ENCODE data around the gene PSPC1.
"Not testable (repeated sequence)": the region's sequence is repeated elsewhere in the genome, so short reads cannot be mapped to it uniquely, and the experiment has no call there.

PSPC1 gene

GRCh38 chr13:19763618-19764017 lies 19.1 kb downstream of the PSPC1 start:
- no peak for DNase-seq

DNA sequence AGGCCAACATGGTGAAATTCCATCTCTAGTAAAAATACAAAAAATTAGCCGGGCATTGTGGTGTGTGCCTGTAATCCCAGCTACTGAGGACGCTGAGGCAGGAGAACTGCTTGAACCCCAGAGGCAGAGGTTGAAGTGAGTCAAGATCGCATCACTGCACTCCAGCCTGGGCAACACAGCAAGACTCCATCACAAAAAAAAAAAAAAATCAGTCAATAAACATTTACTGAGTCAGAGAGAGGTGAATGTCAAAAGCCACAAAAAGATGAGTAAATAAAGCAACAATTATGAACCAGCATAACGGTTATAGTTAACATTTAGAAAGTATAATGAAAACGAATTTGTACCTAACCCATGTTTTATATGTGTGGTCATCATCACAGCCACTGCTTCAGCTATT lies 23.1 kb downstream of the PSPC1 start:
- DNase-seq = no peak

- DNase-seq = no peak
These were observed 40.1 kb downstream of the PSPC1 start for GRCh38 chr13:19742643-19743042.

DNA sequence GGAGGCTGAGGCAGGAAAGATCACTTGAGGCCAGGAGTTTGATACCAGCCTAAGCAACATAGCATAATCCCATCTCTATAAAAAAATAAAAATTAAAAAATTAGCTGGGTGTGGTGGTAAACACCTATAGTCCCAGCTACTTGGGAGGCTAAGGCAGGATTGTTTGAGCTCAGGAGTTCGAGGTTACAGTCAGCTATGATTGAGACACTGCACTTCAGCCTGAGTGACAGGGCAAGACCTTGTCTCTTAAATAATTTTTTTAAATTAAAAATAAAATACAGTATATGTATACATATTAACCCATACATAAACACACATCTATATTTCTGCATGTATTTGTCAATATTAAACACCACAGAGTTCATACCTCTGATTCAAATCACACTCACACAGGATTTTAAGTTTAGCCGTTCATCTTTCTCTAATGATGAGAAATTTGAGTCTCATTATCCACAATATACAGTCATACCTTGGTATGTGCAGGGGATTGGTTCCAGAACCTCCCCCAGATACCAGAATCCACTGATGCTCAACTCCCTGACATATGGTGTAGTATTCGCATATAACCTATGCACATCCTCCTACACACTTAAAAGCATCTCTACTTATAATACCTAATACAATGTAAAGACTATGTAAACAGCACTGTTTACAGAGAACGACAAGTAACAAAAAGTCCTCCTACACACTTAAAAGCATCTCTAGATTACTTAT lies 44.7 kb downstream of the PSPC1 start:
- DNase-seq = no peak

GRCh38 chr13:19726611-19727010 lies 56.1 kb downstream of the PSPC1 start:
- DNase-seq = no peak

GRCh38 chr13:19725320-19725719 lies 57.4 kb downstream of the PSPC1 start:
- no peak for DNase-seq

- no peak for DNase-seq
These were observed 62.7 kb downstream of the PSPC1 start for GRCh38 chr13:19720039-19720438.

GRCh38 chr13:19713186-19713965 lies 69.4 kb downstream of the PSPC1 start:
- DNase-seq = no peak

- not testable (repeated sequence) for DNase-seq
These were observed 73.0 kb downstream of the PSPC1 start for GRCh38 chr13:19709782-19710181.

- DNase-seq = not testable (repeated sequence)
These were observed 73.7 kb downstream of the PSPC1 start for GRCh38 chr13:19709039-19709438.

DNA sequence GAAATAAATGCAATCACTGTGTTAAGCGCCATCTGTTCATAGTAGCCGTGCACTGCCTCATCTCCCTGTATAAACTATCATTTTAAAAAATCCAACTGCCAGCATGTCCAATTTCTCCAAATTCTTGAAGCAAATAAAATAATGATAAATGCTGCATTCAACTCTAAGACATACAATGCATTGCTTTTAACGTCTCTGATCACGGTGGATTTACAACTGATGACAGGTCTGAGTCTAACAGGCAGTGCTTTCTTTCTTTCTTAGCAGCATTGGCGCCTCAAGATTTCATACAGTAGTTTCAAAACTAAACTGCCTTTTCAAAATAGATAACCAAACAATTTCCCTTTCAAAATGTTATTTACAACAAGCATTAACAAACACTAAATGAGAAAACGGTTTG lies 78.5 kb downstream of the PSPC1 start:
- not testable (repeated sequence) for DNase-seq

DNA sequence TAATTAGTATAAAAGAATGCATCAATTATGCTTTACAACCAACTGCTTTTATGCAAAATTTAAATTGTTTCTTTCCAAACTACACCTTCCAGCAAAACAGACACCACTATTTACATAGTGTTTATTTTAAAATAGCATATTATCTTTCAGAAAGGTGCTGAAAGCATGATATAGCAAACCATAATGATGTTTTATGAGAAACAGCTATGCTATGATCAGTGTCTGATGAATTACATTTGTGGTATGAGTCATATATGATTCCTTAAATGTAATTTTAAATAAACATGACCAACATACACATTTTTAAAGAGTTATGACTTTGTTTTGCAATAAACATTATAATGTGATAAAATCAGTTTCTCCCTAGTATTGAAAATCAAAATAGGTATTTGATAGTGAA lies 81.1 kb downstream of the PSPC1 start:
- DNase-seq = not testable (repeated sequence)

DNA sequence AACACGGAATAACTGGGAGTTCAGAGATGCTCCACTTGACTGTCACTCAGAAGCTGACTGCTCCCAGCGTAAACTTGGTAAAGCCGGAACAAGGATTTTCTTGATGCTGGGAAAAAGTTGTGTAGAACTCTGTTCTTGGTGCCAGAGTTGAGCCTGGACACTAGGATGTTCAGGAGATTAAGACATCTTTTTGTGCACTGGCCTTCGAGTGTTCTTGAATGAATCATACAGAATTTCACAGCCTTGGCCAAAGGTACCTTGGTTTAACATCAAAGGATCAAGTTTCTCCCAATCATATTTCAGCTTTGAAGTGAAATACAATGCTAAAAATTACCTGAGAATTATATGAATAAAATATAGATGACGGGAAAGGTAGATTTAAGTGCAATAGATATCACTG lies 81.8 kb downstream of the PSPC1 start:
- not testable (repeated sequence) for DNase-seq

GRCh38 chr13:19695829-19696228 lies 86.9 kb downstream of the PSPC1 start:
- no peak for DNase-seq

- DNase-seq = no peak
These were observed 87.3 kb downstream of the PSPC1 start for GRCh38 chr13:19695428-19695827.

- DNase-seq = not testable (repeated sequence)
These were observed 91.3 kb downstream of the PSPC1 start for GRCh38 chr13:19691447-19691846.

DNA sequence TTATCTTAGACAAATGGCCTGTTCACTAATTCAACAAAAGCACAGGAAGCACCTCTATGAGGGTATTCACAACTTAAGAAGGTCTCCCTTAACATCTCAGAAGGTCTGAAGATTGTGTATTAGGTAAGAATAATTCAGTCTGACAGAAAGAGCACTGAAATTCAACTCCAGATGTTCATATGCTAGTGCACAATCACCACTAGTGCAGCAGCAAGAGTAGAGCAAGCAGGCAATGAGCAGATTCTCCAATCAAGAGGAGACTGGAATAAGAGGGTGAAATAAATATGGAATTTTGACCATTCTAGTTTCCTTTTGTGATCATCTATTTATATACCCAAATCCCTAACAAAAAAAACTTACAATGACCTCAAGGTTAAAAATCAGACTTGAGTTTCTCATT lies 97.3 kb downstream of the PSPC1 start:
- DNase-seq = no peak

DNA sequence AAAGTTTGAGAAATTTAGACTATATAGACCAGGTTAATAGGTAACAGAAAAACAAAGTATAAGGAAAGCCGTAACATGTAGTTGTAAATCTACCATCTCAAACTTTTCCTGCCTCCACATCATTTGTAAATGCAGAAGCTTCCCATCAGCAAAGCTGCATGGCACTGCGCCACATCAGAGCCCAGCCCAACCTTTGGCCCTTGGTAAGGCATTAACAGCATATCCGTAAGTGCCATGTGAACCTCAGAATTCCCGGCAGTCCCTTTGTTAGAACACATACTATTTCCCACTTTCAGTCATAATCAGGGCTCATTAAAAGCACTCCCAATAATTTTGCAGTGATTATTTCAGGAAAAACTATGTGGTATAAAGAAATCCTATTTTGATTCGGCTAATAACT lies 97.7 kb downstream of the PSPC1 start:
- no peak for DNase-seq

DNA sequence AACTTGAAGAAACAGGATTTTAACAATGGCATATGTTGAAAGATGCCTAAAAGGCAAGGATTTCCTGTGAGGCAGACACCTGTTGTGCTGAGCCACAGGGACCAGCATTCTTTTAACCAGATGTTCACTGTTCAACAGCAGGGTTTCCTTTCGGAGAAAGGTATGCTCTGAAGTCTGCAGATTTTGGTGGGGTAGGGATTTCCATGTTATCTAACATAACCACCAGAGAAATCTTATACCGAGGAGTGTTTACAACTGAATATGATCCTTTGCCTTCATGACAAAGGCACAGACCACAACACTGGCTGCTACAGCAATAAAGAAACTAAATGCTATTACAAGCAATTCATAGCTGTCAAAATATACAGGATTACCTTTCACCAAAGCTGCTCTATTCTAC lies 101.2 kb downstream of the PSPC1 start:
- DNase-seq = no peak

GRCh38 chr13:19680751-19681150 lies 102.0 kb downstream of the PSPC1 start:
- no peak for DNase-seq

- DNase-seq = no peak
These were observed 106.6 kb downstream of the PSPC1 start for GRCh38 chr13:19676168-19676567.

DNA sequence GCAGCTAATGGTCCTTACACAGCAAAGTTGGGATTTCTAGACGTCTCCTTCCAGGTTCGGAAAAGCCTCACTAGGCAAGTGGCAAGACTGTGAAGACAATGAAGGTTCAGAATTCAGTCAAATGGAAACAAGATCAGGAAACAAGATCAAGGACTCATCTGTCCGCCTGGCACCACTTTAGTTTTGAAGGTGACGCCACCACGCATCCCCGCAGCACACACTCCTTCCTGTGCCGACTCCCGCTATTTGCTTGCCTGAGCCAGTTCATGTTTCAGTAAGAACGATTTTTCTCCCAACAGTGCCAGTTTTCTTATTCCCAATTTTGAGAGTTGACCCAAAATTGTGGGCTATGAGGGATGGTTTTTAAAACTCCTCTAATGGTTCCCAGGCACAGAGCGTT lies 107.8 kb downstream of the PSPC1 start:
- DNase-seq = no peak

DNA sequence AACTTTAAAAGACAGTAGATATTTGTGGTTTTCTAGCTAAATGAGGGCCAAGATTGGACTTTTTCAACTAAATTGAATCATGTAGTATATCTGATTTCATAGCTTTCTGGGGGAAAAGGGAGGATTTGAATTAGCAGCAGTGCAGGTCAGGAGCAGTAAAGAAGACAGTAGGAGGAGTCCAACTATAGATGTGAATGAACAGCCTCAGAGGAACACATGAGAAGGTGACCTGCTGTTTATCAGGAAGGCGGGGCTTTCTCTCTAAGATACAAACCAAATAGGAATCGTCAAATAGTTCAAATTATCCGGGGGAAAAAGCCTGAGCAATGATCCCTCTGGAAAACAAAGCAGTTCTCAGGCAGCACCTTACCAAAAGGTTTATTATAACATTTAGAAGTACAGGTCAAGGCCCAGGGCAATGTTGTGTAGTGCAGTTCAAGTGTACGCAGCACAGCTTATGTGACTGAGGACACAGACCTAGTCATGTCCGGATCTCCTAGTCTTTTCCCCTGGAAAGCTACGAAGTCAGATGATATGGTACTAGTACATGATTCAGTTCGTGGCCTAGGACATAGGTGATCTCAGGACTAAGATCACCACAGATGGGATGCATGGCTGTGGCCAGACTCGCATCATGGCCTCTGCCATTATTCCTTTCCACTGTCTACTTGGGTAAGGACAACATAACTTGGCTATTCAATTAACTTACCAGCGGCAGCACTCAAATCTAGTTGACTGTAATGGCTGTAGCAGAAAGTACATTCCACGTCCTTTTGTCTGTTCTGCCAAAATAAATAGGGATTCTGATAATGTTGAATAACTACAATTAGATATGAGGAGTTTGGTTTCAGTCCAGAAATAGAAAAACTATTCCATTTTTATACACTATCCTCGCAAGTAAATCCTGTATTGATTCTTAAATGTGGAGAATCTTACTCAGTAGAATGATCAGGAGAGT lies 109.0 kb downstream of the PSPC1 start:
- no peak for DNase-seq

All from activated CD4-positive, CD25-positive, alpha-beta regulatory T cell (primary cell).